Testis (tissue), 3 donors: Measurements from ENCODE around the gene RGS8. TPM values are rescaled to one million over a fixed set of nuclear protein-coding genes. Genes with fewer than 3 reads are reported as not detected.

ENCODE experiments used
- DNase-seq: peaks from one replicate; pipeline ENCODE4 v3.0.0-alpha.2; 2019
- H3K27ac ChIP-seq, 2 donors: fragments of 200-600 bp; sonication (generic); one replicate each; pipeline ENCODE4 v1.5.1; 2019
- H3K27me3 ChIP-seq: fragments of 200-600 bp; sonication (generic); one replicate; pipeline ENCODE4 v1.5.1; 2019
- H3K36me3 ChIP-seq: fragments of 200-600 bp; sonication (generic); one replicate; pipeline ENCODE4 v1.5.1; 2017; ENCODE audit warnings: low read depth; ENCODE audit errors: missing control alignments
- H3K4me1 ChIP-seq: fragments of 200-600 bp; sonication (generic); one replicate; pipeline ENCODE4 v1.5.1; 2019
- H3K4me3 ChIP-seq, 2 donors: fragments of 200-600 bp; sonication (generic); one replicate each; pipeline ENCODE4 v1.5.1; 2017 to 2019
- H3K9me3 ChIP-seq: fragments of 200-600 bp; sonication (generic); one replicate; pipeline ENCODE4 v1.5.1; 2017
- POLR2A ChIP-seq: fragments of 450-650 bp; IDR thresholded peaks from one replicate; pipeline ENCODE4 v1.6.1; 2017; ENCODE audit warnings: antibody characterized with exemption, mild to moderate bottlenecking, moderate library complexity
- WGBS, 2 donors: methylation state at CpG; one replicate each; pipeline ENCODE4 v1.1.5; 2018; 5-methylcytosine and 5-hydroxymethylcytosine counted together
- intact Hi-C: fragments of 100-400 bp; cut with DNase I; formaldehyde crosslinking; loops from one replicate; pipeline ENCODE4 v1.15.1; 2023; ENCODE audit warnings: low total_unique reads
- polyA plus RNA-seq: library from polyadenylated mRNA; stranded (reverse); fragments of 350-450 nt; fragmentation: Illumina TruSeq; extraction: RNeasy Lipid Tissue Mini Kit (QIAGEN cat#74804); gene quantifications from one replicate; pipeline ENCODE4 v1.2.3, GENCODE V29; 2014; ENCODE audit warnings: low read depth, low replicate concordance; ENCODE audit not compliant: insufficient read depth
- total RNA-seq, 2 donors: library from RNA; depleted of rRNA; stranded (reverse); fragments of >200 nt; gene quantifications; one replicate each; pipeline ENCODE4 v1.2.3, GENCODE V29; 2016
- TF ChIP-seq, protein P1 (sequence below), 3 experiments: fragments of 450-650 bp in 2 of 3; fragments of 200-600 bp in 1 of 3; sonication (generic) in 1 of 3; IDR thresholded peaks; one replicate each; pipeline ENCODE4 v1.5.1; 2016 to 2019; ENCODE audit warnings: antibody characterized with exemption in 3 of 3, mild to moderate bottlenecking in 2 of 3, moderate library complexity in 1 of 3

RGS8 gene
- total and polyA plus RNA-seq, 3 donors from 2014 or later = 2.4 to 3.1 (median 2.5) TPM

DNA sequence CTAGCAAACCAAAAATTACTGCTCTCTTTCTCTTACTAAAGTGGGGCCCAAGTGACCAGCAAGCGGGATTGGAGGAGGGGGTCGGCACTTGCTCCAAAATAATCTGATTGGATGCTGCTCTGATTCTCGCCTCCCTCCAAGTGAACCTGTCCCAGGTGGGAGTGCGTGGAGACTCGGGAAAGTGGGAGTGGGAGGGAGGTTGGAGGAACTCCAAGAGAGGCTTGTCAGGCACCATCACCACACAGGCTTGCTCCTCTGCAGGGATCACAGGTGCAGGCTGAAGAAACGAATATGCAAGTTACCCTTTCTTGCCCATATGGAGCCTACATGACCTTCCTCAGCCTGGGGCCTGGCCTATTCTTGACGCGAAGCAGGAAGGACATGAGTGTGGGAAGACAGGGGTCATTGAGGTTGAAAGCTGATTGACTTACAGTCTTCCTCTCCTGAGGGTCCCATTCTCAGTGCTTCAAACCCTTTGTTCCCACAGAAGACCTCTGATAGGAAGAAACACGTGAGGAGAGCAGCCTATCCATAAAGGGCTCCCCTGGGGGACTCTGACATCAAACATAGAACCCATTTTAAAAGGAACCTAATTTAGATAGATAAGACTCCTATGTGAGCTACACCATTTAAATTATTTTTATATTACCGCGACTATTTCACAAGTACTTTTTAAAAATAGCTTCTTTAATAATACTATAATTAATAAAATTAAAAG is 14.2 kb downstream of the RGS8 start:
- no peak for TF ChIP-seq POLR2A
- TF ChIP-seq, protein P1, sequence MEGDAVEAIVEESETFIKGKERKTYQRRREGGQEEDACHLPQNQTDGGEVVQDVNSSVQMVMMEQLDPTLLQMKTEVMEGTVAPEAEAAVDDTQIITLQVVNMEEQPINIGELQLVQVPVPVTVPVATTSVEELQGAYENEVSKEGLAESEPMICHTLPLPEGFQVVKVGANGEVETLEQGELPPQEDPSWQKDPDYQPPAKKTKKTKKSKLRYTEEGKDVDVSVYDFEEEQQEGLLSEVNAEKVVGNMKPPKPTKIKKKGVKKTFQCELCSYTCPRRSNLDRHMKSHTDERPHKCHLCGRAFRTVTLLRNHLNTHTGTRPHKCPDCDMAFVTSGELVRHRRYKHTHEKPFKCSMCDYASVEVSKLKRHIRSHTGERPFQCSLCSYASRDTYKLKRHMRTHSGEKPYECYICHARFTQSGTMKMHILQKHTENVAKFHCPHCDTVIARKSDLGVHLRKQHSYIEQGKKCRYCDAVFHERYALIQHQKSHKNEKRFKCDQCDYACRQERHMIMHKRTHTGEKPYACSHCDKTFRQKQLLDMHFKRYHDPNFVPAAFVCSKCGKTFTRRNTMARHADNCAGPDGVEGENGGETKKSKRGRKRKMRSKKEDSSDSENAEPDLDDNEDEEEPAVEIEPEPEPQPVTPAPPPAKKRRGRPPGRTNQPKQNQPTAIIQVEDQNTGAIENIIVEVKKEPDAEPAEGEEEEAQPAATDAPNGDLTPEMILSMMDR (IDR thresholded peaks at IDR 0.05) = no peak
- Histone ChIP-seq H3K36me3 (no peaks in the 10 kb centered on the region), H3K27ac (no peak overlapping the region), H3K9me3 (no peaks in the 10 kb centered on the region), H3K4me3 (no peak overlapping the region), H3K27me3 (no peaks in the 10 kb centered on the region), H3K4me1 (peaks cover 4% of the 10 kb centered on the region)
- WGBS, 2 donors = 88 to 89% methylated on average over 11 of the region's 11 CpGs
- intact Hi-C loops = no loop called here
- DNase-seq = no peak

- no peaks in the 10 kb centered on the region for H3K9me3 ChIP-seq
- peaks cover 7% of the 10 kb centered on the region for H3K4me1 ChIP-seq
- TF ChIP-seq, protein P1 (IDR thresholded peaks at IDR 0.05) = no peak
- no peak for TF ChIP-seq POLR2A
- H3K27me3 ChIP-seq = no peaks in the 10 kb centered on the region
- WGBS, 2 donors = 78 to 89% methylated on average over 4 of the region's 4 CpGs
- intact Hi-C loops = no loop called here
- no peak for DNase-seq
- H3K27ac ChIP-seq = no peak overlapping the region
- H3K4me3 ChIP-seq = no peak overlapping the region
- H3K36me3 ChIP-seq = no peaks in the 10 kb centered on the region
Measured at GRCh38 chr1:182669266-182669665, 15.1 kb downstream of the RGS8 start.

DNA sequence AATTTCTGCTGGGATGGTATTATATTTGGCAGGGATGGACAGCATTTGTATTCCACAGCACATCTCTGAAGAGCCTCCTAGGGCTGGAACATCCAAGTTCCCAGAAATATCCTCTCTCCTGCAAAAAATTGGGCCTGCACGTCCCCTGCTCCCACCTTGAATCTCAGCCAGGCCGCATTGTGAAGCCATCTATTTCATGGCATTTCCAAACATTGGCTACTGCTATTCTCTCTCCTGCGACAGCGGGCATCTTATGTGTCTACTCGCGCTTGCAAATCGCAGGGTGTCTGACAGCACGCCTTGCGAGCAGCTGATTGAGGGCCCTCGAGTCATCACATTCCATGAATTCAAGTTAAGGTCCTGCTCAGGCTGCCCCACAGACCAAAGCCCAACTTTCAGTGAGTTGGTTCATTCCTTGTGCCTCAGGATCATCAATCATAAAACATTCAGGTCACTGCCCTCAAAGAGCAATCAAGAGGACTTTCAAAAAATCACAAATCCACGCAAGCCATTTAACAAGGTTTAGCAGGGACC is 15.8 kb downstream of the RGS8 start:
- no peaks in the 10 kb centered on the region for H3K36me3 ChIP-seq
- H3K4me1 ChIP-seq = peaks cover 3% of the 10 kb centered on the region
- H3K27ac ChIP-seq = no peak overlapping the region
- H3K9me3 ChIP-seq = no peaks in the 10 kb centered on the region
- no peak overlapping the region for H3K4me3 ChIP-seq
- no peaks in the 10 kb centered on the region for H3K27me3 ChIP-seq
- intact Hi-C loops = no loop called here
- TF ChIP-seq POLR2A = no peak
- TF ChIP-seq, protein P1 (IDR thresholded peaks at IDR 0.05) = no peak
- no peak for DNase-seq
- 92 to 95% methylated on average over 11 of the region's 11 CpGs for WGBS, 2 donors

DNA sequence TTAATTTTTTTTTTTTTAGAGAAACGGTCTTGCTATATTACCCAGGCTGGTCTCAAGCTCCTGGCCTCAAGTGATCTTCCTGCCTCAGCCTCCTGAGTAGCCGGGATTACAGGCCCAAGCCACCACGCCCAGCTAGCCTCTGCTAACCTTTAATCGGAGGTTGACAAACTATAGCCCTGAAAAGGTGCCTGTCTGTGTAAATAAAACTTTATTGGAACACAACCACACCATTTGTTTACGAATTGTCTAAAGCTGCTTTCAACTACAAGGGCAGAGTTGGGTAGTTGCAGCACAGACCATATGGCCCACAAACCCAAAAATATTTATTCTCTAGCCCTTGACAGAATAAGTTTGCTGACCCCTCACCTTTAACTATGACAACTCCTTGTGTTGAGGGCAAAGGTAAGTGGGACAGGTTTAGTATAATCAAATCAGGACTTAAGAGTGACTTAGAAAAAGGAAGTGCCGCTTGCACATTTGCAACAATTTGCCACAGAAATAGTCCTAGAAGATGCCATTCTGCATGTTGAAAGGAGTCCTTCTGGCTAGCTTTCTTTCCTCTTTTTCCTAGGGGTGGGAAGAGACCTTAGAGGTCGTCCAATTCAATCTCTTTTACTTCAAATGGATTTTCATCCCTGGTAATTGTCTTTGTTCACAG is 16.4 kb downstream of the RGS8 start:
- H3K27me3 ChIP-seq = no peaks in the 10 kb centered on the region
- no peaks in the 10 kb centered on the region for H3K9me3 ChIP-seq
- H3K4me1 ChIP-seq = peaks cover 3% of the 10 kb centered on the region
- intact Hi-C loops = no loop called here
- no peak overlapping the region for H3K4me3 ChIP-seq
- H3K36me3 ChIP-seq = no peaks in the 10 kb centered on the region
- no peak overlapping the region for H3K27ac ChIP-seq
- 96% methylated on average over 7 of the region's 7 CpGs for WGBS, 2 donors
- TF ChIP-seq, protein P1 (IDR thresholded peaks at IDR 0.05) = no peak
- TF ChIP-seq POLR2A = no peak
- DNase-seq = no peak
